ENCODE measurements around the gene SLC2A11.

SLC2A11 gene

GRCh38 chr22:23831781-23832180 is 25.9 kb upstream of the SLC2A11 start:
- TF ChIP-seq REST (IDR thresholded peaks at IDR 0.05; ENCODE audit: insufficient replicate concordance, low read depth) (no peak), POLR2AphosphoS5 (IDR thresholded peaks at IDR 0.05; ENCODE audit: low read depth) (no peak), CTCF (IDR thresholded peaks at IDR 0.05; ENCODE audit: insufficient read depth, low read length) (no peak), SPI1 (IDR thresholded peaks at IDR 0.05; ENCODE audit: borderline replicate concordance, low read depth) (no peak), GABPA (IDR thresholded peaks at IDR 0.05; ENCODE audit: low read depth) (no peak)
- no peaks in the 10 kb centered on the region for H3K27me3 ChIP-seq (ENCODE audit: insufficient read depth, poor library complexity, severe bottlenecking)
- H3K27ac ChIP-seq (replicated peaks), result no peak overlapping the region
- H3K4me3 ChIP-seq (replicated peaks; ENCODE audit: insufficient read depth, low read length), result no peak overlapping the region
- no peak for DNase-seq (ENCODE audit: low read depth in 1 of 2, low spot score in 1 of 2)

GRCh38 chr22:23832226-23833016 is 25.3 kb upstream of the SLC2A11 start:
- H3K4me3 ChIP-seq (replicated peaks; ENCODE audit: insufficient read depth, low read length), result no peak overlapping the region
- no peak overlapping the region for H3K27ac ChIP-seq (replicated peaks)
- no peaks in the 10 kb centered on the region for H3K27me3 ChIP-seq (ENCODE audit: insufficient read depth, poor library complexity, severe bottlenecking)
- TF ChIP-seq POLR2AphosphoS5 (IDR thresholded peaks at IDR 0.05; ENCODE audit: low read depth), result no peak
- TF ChIP-seq REST (IDR thresholded peaks at IDR 0.05; ENCODE audit: insufficient replicate concordance, low read depth), result no peak
- TF ChIP-seq GABPA (IDR thresholded peaks at IDR 0.05; ENCODE audit: low read depth), result no peak
- no peak for TF ChIP-seq SPI1 (IDR thresholded peaks at IDR 0.05; ENCODE audit: borderline replicate concordance, low read depth)
- no peak for TF ChIP-seq CTCF (IDR thresholded peaks at IDR 0.05; ENCODE audit: insufficient read depth, low read length)
- no peak for DNase-seq (ENCODE audit: low read depth in 1 of 2, low spot score in 1 of 2)

- TF ChIP-seq SPI1 (IDR thresholded peaks at IDR 0.05; ENCODE audit: borderline replicate concordance, low read depth), result no peak
- no peak for TF ChIP-seq REST (IDR thresholded peaks at IDR 0.05; ENCODE audit: insufficient replicate concordance, low read depth)
- TF ChIP-seq CTCF (IDR thresholded peaks at IDR 0.05; ENCODE audit: insufficient read depth, low read length), result no peak
- TF ChIP-seq POLR2AphosphoS5 (IDR thresholded peaks at IDR 0.05; ENCODE audit: low read depth), result peak; percentile 16; the same call in 1 of the 2 replicates
- TF ChIP-seq GABPA (IDR thresholded peaks at IDR 0.05; ENCODE audit: low read depth), result no peak
- H3K27ac ChIP-seq (replicated peaks), result no peak overlapping the region
- H3K27me3 ChIP-seq (ENCODE audit: insufficient read depth, poor library complexity, severe bottlenecking), result no peaks in the 10 kb centered on the region
- no peak for DNase-seq (ENCODE audit: low read depth in 1 of 2, low spot score in 1 of 2)
- no peak overlapping the region for H3K4me3 ChIP-seq (replicated peaks; ENCODE audit: insufficient read depth, low read length)
These were observed 24.5 kb upstream of the SLC2A11 start for GRCh38 chr22:23833017-23833751.
